ENCODE measurements around the gene MOCS1. TPM values are rescaled to one million over a fixed set of nuclear protein-coding genes. Genes with fewer than 3 reads are reported as not detected.

Gene MOCS1
- total RNA-seq, 1 donor from 2014 or later = 15.1 TPM

DNA sequence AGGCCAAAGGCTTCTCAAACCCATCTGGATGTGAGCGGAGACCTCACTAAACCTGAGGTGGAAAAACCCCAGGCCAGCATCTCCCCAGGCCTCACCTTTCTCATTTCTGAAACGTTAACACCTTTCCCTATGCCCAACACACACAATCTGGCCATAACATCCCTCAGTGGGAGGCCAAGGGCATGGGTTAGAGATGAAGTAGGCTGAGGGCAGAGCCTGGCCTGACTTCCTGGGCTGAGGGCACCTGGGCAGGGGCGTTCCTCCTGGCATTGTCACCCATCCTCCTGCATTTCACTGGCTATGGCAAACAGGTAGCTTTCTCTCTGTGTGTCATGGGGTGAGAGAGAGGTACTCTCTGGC lies 8.4 kb downstream of the MOCS1 start:
- Mint-ChIP-seq H3K27me3 (ENCODE audit: unreplicated experiment) (no peaks in the 10 kb centered on the region), H3K36me3 (ENCODE audit: unreplicated experiment) (peaks cover 29% of the 10 kb centered on the region), H3K27ac (ENCODE audit: unreplicated experiment) (no peak overlapping the region), H3K9me3 (ENCODE audit: unreplicated experiment) (no peaks in the 10 kb centered on the region), H3K4me1 (ENCODE audit: unreplicated experiment) (peaks cover 28% of the 10 kb centered on the region), H3K4me3 (ENCODE audit: unreplicated experiment) (no peak overlapping the region)
- no peak for TF ChIP-seq CTCF (IDR thresholded peaks at IDR 0.05)
- DNase-seq (ENCODE audit: extremely low spot score, unreplicated experiment) = no peak

- H3K36me3 Mint-ChIP-seq (ENCODE audit: unreplicated experiment) = peaks cover 29% of the 10 kb centered on the region
- no peak for TF ChIP-seq CTCF (IDR thresholded peaks at IDR 0.05)
- H3K27me3 Mint-ChIP-seq (ENCODE audit: unreplicated experiment) = no peaks in the 10 kb centered on the region
- H3K4me3 Mint-ChIP-seq (ENCODE audit: unreplicated experiment) = no peak overlapping the region
- H3K27ac Mint-ChIP-seq (ENCODE audit: unreplicated experiment) = no peak overlapping the region
- DNase-seq (ENCODE audit: extremely low spot score, unreplicated experiment) = no peak
- H3K4me1 Mint-ChIP-seq (ENCODE audit: unreplicated experiment) = peaks cover 23% of the 10 kb centered on the region
- H3K9me3 Mint-ChIP-seq (ENCODE audit: unreplicated experiment) = no peaks in the 10 kb centered on the region
Observed at GRCh38 chr6:39925191-39925930, 8.9 kb downstream of the MOCS1 start.

- Mint-ChIP-seq H3K9me3 (ENCODE audit: unreplicated experiment) (no peaks in the 10 kb centered on the region), H3K4me1 (ENCODE audit: unreplicated experiment) (peaks cover 13% of the 10 kb centered on the region), H3K27ac (ENCODE audit: unreplicated experiment) (no peak overlapping the region), H3K36me3 (ENCODE audit: unreplicated experiment) (peaks cover 34% of the 10 kb centered on the region), H3K27me3 (ENCODE audit: unreplicated experiment) (no peaks in the 10 kb centered on the region), H3K4me3 (ENCODE audit: unreplicated experiment) (no peak overlapping the region)
- no peak for TF ChIP-seq CTCF (IDR thresholded peaks at IDR 0.05)
- no peak for DNase-seq (ENCODE audit: extremely low spot score, unreplicated experiment)
Observed at GRCh38 chr6:39924283-39924682, 10.0 kb downstream of the MOCS1 start.

GRCh38 chr6:39923861-39924260 lies 10.4 kb downstream of the MOCS1 start:
- H3K36me3 Mint-ChIP-seq (ENCODE audit: unreplicated experiment) = peaks cover 34% of the 10 kb centered on the region
- no peak overlapping the region for H3K4me3 Mint-ChIP-seq (ENCODE audit: unreplicated experiment)
- no peak for DNase-seq (ENCODE audit: extremely low spot score, unreplicated experiment)
- no peaks in the 10 kb centered on the region for H3K27me3 Mint-ChIP-seq (ENCODE audit: unreplicated experiment)
- H3K4me1 Mint-ChIP-seq (ENCODE audit: unreplicated experiment) = peaks cover 9% of the 10 kb centered on the region
- H3K27ac Mint-ChIP-seq (ENCODE audit: unreplicated experiment) = no peak overlapping the region
- TF ChIP-seq CTCF (IDR thresholded peaks at IDR 0.05) = no peak
- no peaks in the 10 kb centered on the region for H3K9me3 Mint-ChIP-seq (ENCODE audit: unreplicated experiment)

DNA sequence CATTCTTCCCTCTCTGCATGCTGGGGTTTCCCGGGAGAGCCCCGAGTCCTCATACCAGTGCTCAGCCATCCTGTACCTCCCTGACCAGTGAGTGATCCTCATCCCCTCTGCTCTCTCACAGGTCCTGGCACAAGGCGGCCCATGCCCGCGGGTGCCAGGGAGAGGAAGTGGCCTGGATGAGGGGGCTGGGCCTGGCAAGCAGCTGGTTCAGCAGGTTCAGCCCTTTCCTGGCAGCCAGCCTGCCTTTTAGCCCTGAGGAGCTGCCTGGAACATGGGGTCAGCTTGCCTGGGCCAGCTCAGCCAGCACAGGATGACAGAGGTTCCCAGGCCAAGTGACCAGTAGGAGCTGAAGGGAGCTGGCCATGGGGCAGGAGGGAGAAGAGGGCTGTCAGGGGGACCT lies 10.9 kb downstream of the MOCS1 start:
- no peak for TF ChIP-seq CTCF (IDR thresholded peaks at IDR 0.05)
- no peak overlapping the region for H3K27ac Mint-ChIP-seq (ENCODE audit: unreplicated experiment)
- H3K9me3 Mint-ChIP-seq (ENCODE audit: unreplicated experiment) = no peaks in the 10 kb centered on the region
- H3K27me3 Mint-ChIP-seq (ENCODE audit: unreplicated experiment) = no peaks in the 10 kb centered on the region
- H3K4me3 Mint-ChIP-seq (ENCODE audit: unreplicated experiment) = no peak overlapping the region
- DNase-seq (ENCODE audit: extremely low spot score, unreplicated experiment) = no peak
- peaks cover 36% of the 10 kb centered on the region for H3K36me3 Mint-ChIP-seq (ENCODE audit: unreplicated experiment)
- H3K4me1 Mint-ChIP-seq (ENCODE audit: unreplicated experiment) = peaks cover 6% of the 10 kb centered on the region
